CD14-positive monocyte (primary cell): Measurements from ENCODE around the gene EXD3. TPM values are rescaled to one million over a fixed set of nuclear protein-coding genes. Genes with fewer than 3 reads are reported as not detected.

Source experiments
- DNase-seq, 3 donors: peaks; one replicate each; pipeline ENCODE4 v3.0.0-alpha.2; 2011 to 2022
- H2AFZ ChIP-seq: 2 replicates; pipeline ENCODE4 v1.6.0; 2012; ENCODE audit warnings: mild to moderate bottlenecking, low read depth, low read length, inconsistent platforms; ENCODE audit not compliant: insufficient read depth, poor library complexity, severe bottlenecking
- H3K27ac ChIP-seq, 2 donors: 1 replicate in 1 of 2; 2 replicates in 1 of 2; pipeline ENCODE4 v1.5.1; 2012 to 2013; ENCODE audit warnings: low read length in 2 of 2, control low read depth in 1 of 2, inconsistent platforms in 1 of 2, low read depth in 1 of 2, mild to moderate bottlenecking in 1 of 2
- H3K27me3 ChIP-seq, 2 donors: one replicate each; pipeline versions ENCODE4 v1.6.0 to v1.6.1; 2011 to 2013; ENCODE audit warnings: low read length in 2 of 2; ENCODE audit not compliant: control insufficient read depth in 2 of 2, insufficient read depth in 2 of 2
- H3K36me3 ChIP-seq, 2 donors: replicated peaks in 1 of 2; 1 replicate in 1 of 2; 2 replicates in 1 of 2; pipeline versions ENCODE4 v1.5.1 to v1.6.1; 2012 to 2013; ENCODE audit warnings: low read length in 2 of 2, control low read depth in 1 of 2, inconsistent platforms in 1 of 2, mild to moderate bottlenecking in 1 of 2; ENCODE audit not compliant: insufficient read depth in 2 of 2, control insufficient read depth in 1 of 2
- H3K4me1 ChIP-seq, 2 donors: 1 replicate in 1 of 2; 2 replicates in 1 of 2; pipeline versions ENCODE4 v1.5.1 to v1.6.1; 2012 to 2013; ENCODE audit warnings: low read length in 2 of 2, control low read depth in 1 of 2, inconsistent platforms in 1 of 2, mild to moderate bottlenecking in 1 of 2, moderate library complexity in 1 of 2; ENCODE audit not compliant: insufficient read depth in 2 of 2, control insufficient read depth in 1 of 2
- H3K4me2 ChIP-seq: replicated peaks from 2 replicates; pipeline ENCODE3; 2012; ENCODE audit warnings: low read length, moderate library complexity, mild to moderate bottlenecking; ENCODE audit not compliant: poor library complexity, severe bottlenecking; ENCODE audit errors: extremely low read depth
- H3K4me3 ChIP-seq, 3 experiments: fragments of 200-600 bp in 1 of 3; sonication (generic) in 1 of 3; replicated peaks in 1 of 3; 1 replicate in 2 of 3; 2 replicates in 1 of 3; pipeline ENCODE4 v1.5.1; 2011 to 2013; ENCODE audit warnings: low read length in 3 of 3, mild to moderate bottlenecking in 3 of 3, control low read depth in 2 of 3, low read depth in 2 of 3, inconsistent platforms in 1 of 3, moderate library complexity in 1 of 3
- H3K79me2 ChIP-seq: 2 replicates; pipeline ENCODE4 v1.6.0; 2012; ENCODE audit warnings: mild to moderate bottlenecking, control low read depth, inconsistent platforms, low read length, moderate library complexity; ENCODE audit not compliant: insufficient read depth
- H3K9ac ChIP-seq: 2 replicates; pipeline ENCODE4 v1.6.0; 2017; ENCODE audit warnings: low read length, mild to moderate bottlenecking; ENCODE audit not compliant: insufficient read depth, poor library complexity, severe bottlenecking
- H3K9me3 ChIP-seq, 2 donors: replicated peaks in 1 of 2; 1 replicate in 1 of 2; 2 replicates in 1 of 2; pipeline versions ENCODE4 v1.5.1 to v1.6.1; 2012 to 2013; ENCODE audit warnings: low read length in 2 of 2, control low read depth in 1 of 2; ENCODE audit not compliant: control insufficient read depth in 1 of 2, insufficient read depth in 1 of 2
- H4K20me1 ChIP-seq: 2 replicates; pipeline ENCODE4 v1.6.0; 2012; ENCODE audit warnings: mild to moderate bottlenecking, low read length, control low read depth, moderate library complexity; ENCODE audit not compliant: insufficient read depth
- H3K27ac Mint-ChIP-seq, 7 donors: one replicate each; pipeline ENCODE4 v1.8.0; 2020; ENCODE audit warnings: mild to moderate bottlenecking in 7 of 7, mixed read lengths in 7 of 7, moderate library complexity in 6 of 7, inconsistent platforms in 2 of 7
- H3K27me3 Mint-ChIP-seq, 3 donors: one replicate each; pipeline ENCODE4 v1.8.0; 2021 to 2022; ENCODE audit warnings: low read depth in 3 of 3, mild to moderate bottlenecking in 3 of 3, mixed read lengths in 3 of 3, moderate library complexity in 3 of 3, inconsistent platforms in 1 of 3
- H3K36me3 Mint-ChIP-seq, 2 donors: one replicate each; pipeline ENCODE4 v1.8.0; 2020; ENCODE audit warnings: mixed read lengths in 2 of 2, inconsistent platforms in 1 of 2, mild to moderate bottlenecking in 1 of 2
- H3K4me1 Mint-ChIP-seq: one replicate; pipeline ENCODE4 v1.8.0; 2020; ENCODE audit warnings: mild to moderate bottlenecking, mixed read lengths
- H3K4me3 Mint-ChIP-seq, 2 donors: one replicate each; pipeline ENCODE4 v1.8.0; 2020; ENCODE audit warnings: mild to moderate bottlenecking in 2 of 2, mixed read lengths in 2 of 2, moderate library complexity in 1 of 2
- H3K9me3 Mint-ChIP-seq, 7 donors: one replicate each; pipeline ENCODE4 v1.8.0; 2020 to 2022; ENCODE audit warnings: mixed read lengths in 7 of 7, mild to moderate bottlenecking in 6 of 7, moderate library complexity in 6 of 7, inconsistent platforms in 2 of 7
- CTCF ChIP-seq: fragments of 200-600 bp; IDR thresholded peaks from one replicate; pipeline ENCODE4 v1.8.0; 2022; ENCODE audit warnings: antibody characterized with exemption, mild to moderate bottlenecking
- WGBS: methylation state at CpG from one replicate; pipeline ENCODE4 v1.1.5; 2013; ENCODE audit warnings: missing lambda C conversion rate; ENCODE audit not compliant: insufficient coverage; 5-methylcytosine and 5-hydroxymethylcytosine counted together
- intact Hi-C, 2 donors: fragments of 100-400 bp; cut with micrococcal nuclease; formaldehyde crosslinking; loops; one replicate each; pipeline versions ENCODE4 v1.15.0 to v1.15.1; 2023
- polyA plus RNA-seq, 3 donors: library from polyadenylated mRNA; depleted of rRNA in 1 of 3; unstranded in 2 of 3; stranded (reverse) in 1 of 3; fragments of 300-500 nt in 2 of 3; fragments of >200 nt in 1 of 3; fragmentation: Illumina TruSeq in 2 of 3; gene quantifications; 1 replicate in 2 of 3; 2 replicates in 1 of 3; pipeline ENCODE4 v1.2.3, GENCODE V29; 2012 to 2021

Gene EXD3
- polyA plus RNA-seq, 3 donors = 2.0 to 10.8 (median 3.0) TPM

- no peak for DNase-seq
- TF ChIP-seq CTCF = no peak
- H3K9me3 Mint-ChIP-seq = peaks cover 20 to 60% (median 40%) of the 10 kb centered on the region in 7 donors
- Histone ChIP-seq H3K9me3 (peaks cover 32 to 39% of the 10 kb centered on the region in 2 donors), H2AFZ (no peak overlapping the region), H3K4me2 (no peak overlapping the region), H3K27me3 (no peaks in the 10 kb centered on the region), H3K27ac (no peak overlapping the region), H3K36me3 (no peaks in the 10 kb centered on the region), H3K4me1 (no peaks in the 10 kb centered on the region), H3K4me3 (no peak overlapping the region), H4K20me1 (no peaks in the 10 kb centered on the region), H3K9ac (no peak overlapping the region), H3K79me2 (no peaks in the 10 kb centered on the region)
- H3K36me3 Mint-ChIP-seq = no peaks in the 10 kb centered on the region
- 100% methylated on average over 1 of the region's 5 CpGs for WGBS
- H3K27me3 Mint-ChIP-seq = peaks cover 0 to 3% (median 0%) of the 10 kb centered on the region in 3 donors
- no peak overlapping the region for H3K27ac Mint-ChIP-seq
- peaks cover 2% of the 10 kb centered on the region for H3K4me1 Mint-ChIP-seq
- H3K4me3 Mint-ChIP-seq = no peak overlapping the region
- intact Hi-C loops = no loop called here
These were observed 63.1 kb downstream of the EXD3 start for GRCh38 chr9:137359850-137360249.

GRCh38 chr9:137358126-137358525 lies 64.8 kb downstream of the EXD3 start:
- Histone ChIP-seq H4K20me1 (no peaks in the 10 kb centered on the region), H2AFZ (no peak overlapping the region), H3K9me3 (peaks cover 32 to 45% of the 10 kb centered on the region in 2 donors), H3K27me3 (no peaks in the 10 kb centered on the region), H3K79me2 (no peaks in the 10 kb centered on the region), H3K4me1 (no peaks in the 10 kb centered on the region), H3K4me3 (no peak overlapping the region), H3K4me2 (no peak overlapping the region), H3K36me3 (no peaks in the 10 kb centered on the region), H3K27ac (no peak overlapping the region), H3K9ac (no peak overlapping the region)
- Mint-ChIP-seq H3K4me3 (no peak overlapping the region), H3K36me3 (no peaks in the 10 kb centered on the region), H3K27ac (no peak overlapping the region), H3K4me1 (peaks cover 2% of the 10 kb centered on the region), H3K9me3 (peaks cover 20 to 54% (median 40%) of the 10 kb centered on the region in 7 donors), H3K27me3 (peaks cover 0 to 2% (median 0%) of the 10 kb centered on the region in 3 donors)
- no peak for DNase-seq
- WGBS = 86% methylated on average over 8 of the region's 10 CpGs
- TF ChIP-seq CTCF = no peak
- intact Hi-C loops = no loop called here
